Measurements from ENCODE around the gene CCNQ. TPM values are rescaled to one million over a fixed set of nuclear protein-coding genes. Genes with fewer than 3 reads are reported as not detected.

The CCNQ gene
- total RNA-seq, 1 experiment from 2014 or later: 33.9 TPM

- TF ChIP-seq CTCF (conservative IDR thresholded peaks at IDR 0.05): no peak
- TF ChIP-seq EZH2 (IDR thresholded peaks at IDR 0.05; ENCODE audit: low read depth): no peak
- DNase-seq: no peak
- Histone ChIP-seq H2AFZ (no peak overlapping the region), H3K4me3 (no peak overlapping the region), H3F3A (ENCODE audit: insufficient read depth, low read depth) (no peaks in the 10 kb centered on the region; the same call in 1 of the 2 replicates), H3K9me3 (ENCODE audit: insufficient read depth, low read depth) (no peaks in the 10 kb centered on the region), H3K27me3 (ENCODE audit: insufficient read depth, low read depth) (peaks cover 18% of the 10 kb centered on the region), H3K36me3 (ENCODE audit: low read depth) (no peaks in the 10 kb centered on the region), H4K20me1 (ENCODE audit: insufficient read depth) (no peaks in the 10 kb centered on the region), H3K27ac (no peak overlapping the region), H3K9me2 (ENCODE audit: insufficient read depth) (no peaks in the 10 kb centered on the region), H3K4me2 (no peak overlapping the region), H3K4me1 (replicated peaks; ENCODE audit: insufficient read depth) (peaks cover 12% of the 10 kb centered on the region; the same call in 1 of the 2 replicates), H3K79me2 (ENCODE audit: low read depth) (peaks cover 8% of the 10 kb centered on the region)
- BruUV-seq (replicated peaks): no TSS peak
- intact Hi-C loops (cut with micrococcal nuclease; ENCODE audit: unreplicated experiment): no loop called here
- CTCF ChIA-PET: no interaction called here
- POLR2A ChIA-PET (ENCODE audit: unreplicated experiment): no interaction called here
Observed at GRCh38 chrX:153602601-153603000, 3.7 kb upstream of the CCNQ start.

DNA sequence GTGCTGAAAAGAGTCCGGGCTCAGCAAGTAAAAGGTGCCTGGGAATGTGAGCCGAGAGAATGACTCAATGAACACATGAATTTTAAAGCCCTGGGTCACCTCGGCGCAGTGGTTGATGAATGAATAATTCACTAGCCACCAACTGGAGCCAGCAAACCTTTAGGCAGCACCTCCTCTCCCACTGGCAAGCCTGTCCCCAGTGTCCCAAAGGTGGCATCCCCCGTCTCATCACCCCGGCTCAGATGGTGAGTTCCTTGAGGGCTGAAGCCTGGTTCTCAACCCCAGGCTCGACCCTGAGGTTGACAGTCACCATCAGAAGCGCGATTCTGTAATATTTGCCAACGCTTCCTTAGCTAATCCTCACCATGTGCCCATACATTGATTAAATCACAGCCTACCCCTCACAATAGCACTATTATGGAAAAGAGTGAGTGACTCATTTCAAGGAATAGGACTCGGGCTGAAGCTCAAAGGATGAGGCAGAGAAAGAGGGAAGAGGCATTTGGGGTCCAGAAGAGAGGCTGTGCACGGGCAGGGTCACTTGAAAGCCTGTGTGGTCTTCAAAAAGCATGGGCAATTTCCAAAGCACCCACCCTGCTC is 2.7 kb upstream of the CCNQ start:
- POLR2A ChIA-PET (ENCODE audit: unreplicated experiment): no interaction called here
- H3K4me1 ChIP-seq (replicated peaks; ENCODE audit: insufficient read depth): peaks cover 15% of the 10 kb centered on the region; the same call in 1 of the 2 replicates
- no peaks in the 10 kb centered on the region for H3K9me2 ChIP-seq (ENCODE audit: insufficient read depth)
- H2AFZ ChIP-seq: no peak overlapping the region
- no peak for TF ChIP-seq EZH2 (IDR thresholded peaks at IDR 0.05; ENCODE audit: low read depth)
- TF ChIP-seq CTCF (conservative IDR thresholded peaks at IDR 0.05): no peak
- no peak overlapping the region for H3K27ac ChIP-seq
- H3F3A ChIP-seq (ENCODE audit: insufficient read depth, low read depth): no peaks in the 10 kb centered on the region; the same call in 1 of the 2 replicates
- no TSS peak for BruUV-seq (replicated peaks)
- no peaks in the 10 kb centered on the region for H3K36me3 ChIP-seq (ENCODE audit: low read depth)
- DNase-seq: no peak
- H3K9me3 ChIP-seq (ENCODE audit: insufficient read depth, low read depth): no peaks in the 10 kb centered on the region
- intact Hi-C loops (cut with micrococcal nuclease; ENCODE audit: unreplicated experiment): no loop called here
- peaks cover 18% of the 10 kb centered on the region for H3K79me2 ChIP-seq (ENCODE audit: low read depth)
- H4K20me1 ChIP-seq (ENCODE audit: insufficient read depth): no peaks in the 10 kb centered on the region; the same call in 1 of the 2 replicates
- no peak overlapping the region for H3K4me2 ChIP-seq
- peaks cover 9% of the 10 kb centered on the region; the same call in 1 of the 2 replicates for H3K27me3 ChIP-seq (ENCODE audit: insufficient read depth, low read depth)
- no peak overlapping the region for H3K4me3 ChIP-seq
- CTCF ChIA-PET: no interaction called here

- no TSS peak for BruUV-seq (replicated peaks)
- H3K9me2 ChIP-seq (ENCODE audit: insufficient read depth): no peaks in the 10 kb centered on the region
- no peaks in the 10 kb centered on the region for H3K9me3 ChIP-seq (ENCODE audit: insufficient read depth, low read depth)
- peaks cover 4% of the 10 kb centered on the region; the same call in 1 of the 2 replicates for H3K27me3 ChIP-seq (ENCODE audit: insufficient read depth, low read depth)
- no peak for DNase-seq
- H3K4me2 ChIP-seq: no peak overlapping the region
- no peak overlapping the region for H3K27ac ChIP-seq
- no peaks in the 10 kb centered on the region; the same call in 1 of the 2 replicates for H3F3A ChIP-seq (ENCODE audit: insufficient read depth, low read depth)
- intact Hi-C loops (cut with micrococcal nuclease; ENCODE audit: unreplicated experiment): no loop called here
- peaks cover 24% of the 10 kb centered on the region for H3K79me2 ChIP-seq (ENCODE audit: low read depth)
- no peak overlapping the region for H2AFZ ChIP-seq
- no peak overlapping the region for H3K4me3 ChIP-seq
- ChIA-PET POLR2A (ENCODE audit: unreplicated experiment) (no interaction called here), CTCF (no interaction called here)
- peaks cover 4% of the 10 kb centered on the region; the same call in 1 of the 2 replicates for H4K20me1 ChIP-seq (ENCODE audit: insufficient read depth)
- peaks cover 15% of the 10 kb centered on the region; the same call in 1 of the 2 replicates for H3K4me1 ChIP-seq (replicated peaks; ENCODE audit: insufficient read depth)
- TF ChIP-seq CTCF (conservative IDR thresholded peaks at IDR 0.05) (no peak), EZH2 (IDR thresholded peaks at IDR 0.05; ENCODE audit: low read depth) (no peak)
- no peaks in the 10 kb centered on the region for H3K36me3 ChIP-seq (ENCODE audit: low read depth)
Observed at GRCh38 chrX:153600921-153601320, 2.0 kb upstream of the CCNQ start.
